ENCODE data around the gene FIP1L1. TPM values are rescaled to one million over a fixed set of nuclear protein-coding genes. Genes with fewer than 3 reads are reported as not detected.

Gene FIP1L1
- polyA plus RNA-seq, 1 of the 3 experiments (the other 2 are of a cell fraction), result 20.3 TPM

- H4K20me1 ChIP-seq (ENCODE audit: insufficient read depth), result no peaks in the 10 kb centered on the region
- H3K4me3 ChIP-seq (ENCODE audit: low read depth in 2 of 2, low read length in 1 of 2), result no peak overlapping the region
- H3K9me3 ChIP-seq, result no peaks in the 10 kb centered on the region
- no peak overlapping the region for H2AFZ ChIP-seq (ENCODE audit: low read depth)
- H3K79me2 ChIP-seq (ENCODE audit: insufficient read depth), result peaks cover 10% of the 10 kb centered on the region
- peaks cover 9% of the 10 kb centered on the region for H3F3A ChIP-seq (replicated peaks; ENCODE audit: insufficient read depth)
- peaks cover 2 to 7% of the 10 kb centered on the region in 2 experiments; a peak in 1 of 4 replicates for H3K4me1 ChIP-seq (ENCODE audit: control insufficient read depth in 1 of 2, insufficient read depth in 2 of 2, low read depth in 1 of 2, low read length in 1 of 2)
- TF ChIP-seq, protein P1, sequence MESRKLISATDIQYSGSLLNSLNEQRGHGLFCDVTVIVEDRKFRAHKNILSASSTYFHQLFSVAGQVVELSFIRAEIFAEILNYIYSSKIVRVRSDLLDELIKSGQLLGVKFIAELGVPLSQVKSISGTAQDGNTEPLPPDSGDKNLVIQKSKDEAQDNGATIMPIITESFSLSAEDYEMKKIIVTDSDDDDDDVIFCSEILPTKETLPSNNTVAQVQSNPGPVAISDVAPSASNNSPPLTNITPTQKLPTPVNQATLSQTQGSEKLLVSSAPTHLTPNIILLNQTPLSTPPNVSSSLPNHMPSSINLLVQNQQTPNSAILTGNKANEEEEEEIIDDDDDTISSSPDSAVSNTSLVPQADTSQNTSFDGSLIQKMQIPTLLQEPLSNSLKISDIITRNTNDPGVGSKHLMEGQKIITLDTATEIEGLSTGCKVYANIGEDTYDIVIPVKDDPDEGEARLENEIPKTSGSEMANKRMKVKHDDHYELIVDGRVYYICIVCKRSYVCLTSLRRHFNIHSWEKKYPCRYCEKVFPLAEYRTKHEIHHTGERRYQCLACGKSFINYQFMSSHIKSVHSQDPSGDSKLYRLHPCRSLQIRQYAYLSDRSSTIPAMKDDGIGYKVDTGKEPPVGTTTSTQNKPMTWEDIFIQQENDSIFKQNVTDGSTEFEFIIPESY (IDR thresholded peaks at IDR 0.05; ENCODE audit: borderline replicate concordance, low read depth), result no peak
- TF ChIP-seq, protein P2, sequence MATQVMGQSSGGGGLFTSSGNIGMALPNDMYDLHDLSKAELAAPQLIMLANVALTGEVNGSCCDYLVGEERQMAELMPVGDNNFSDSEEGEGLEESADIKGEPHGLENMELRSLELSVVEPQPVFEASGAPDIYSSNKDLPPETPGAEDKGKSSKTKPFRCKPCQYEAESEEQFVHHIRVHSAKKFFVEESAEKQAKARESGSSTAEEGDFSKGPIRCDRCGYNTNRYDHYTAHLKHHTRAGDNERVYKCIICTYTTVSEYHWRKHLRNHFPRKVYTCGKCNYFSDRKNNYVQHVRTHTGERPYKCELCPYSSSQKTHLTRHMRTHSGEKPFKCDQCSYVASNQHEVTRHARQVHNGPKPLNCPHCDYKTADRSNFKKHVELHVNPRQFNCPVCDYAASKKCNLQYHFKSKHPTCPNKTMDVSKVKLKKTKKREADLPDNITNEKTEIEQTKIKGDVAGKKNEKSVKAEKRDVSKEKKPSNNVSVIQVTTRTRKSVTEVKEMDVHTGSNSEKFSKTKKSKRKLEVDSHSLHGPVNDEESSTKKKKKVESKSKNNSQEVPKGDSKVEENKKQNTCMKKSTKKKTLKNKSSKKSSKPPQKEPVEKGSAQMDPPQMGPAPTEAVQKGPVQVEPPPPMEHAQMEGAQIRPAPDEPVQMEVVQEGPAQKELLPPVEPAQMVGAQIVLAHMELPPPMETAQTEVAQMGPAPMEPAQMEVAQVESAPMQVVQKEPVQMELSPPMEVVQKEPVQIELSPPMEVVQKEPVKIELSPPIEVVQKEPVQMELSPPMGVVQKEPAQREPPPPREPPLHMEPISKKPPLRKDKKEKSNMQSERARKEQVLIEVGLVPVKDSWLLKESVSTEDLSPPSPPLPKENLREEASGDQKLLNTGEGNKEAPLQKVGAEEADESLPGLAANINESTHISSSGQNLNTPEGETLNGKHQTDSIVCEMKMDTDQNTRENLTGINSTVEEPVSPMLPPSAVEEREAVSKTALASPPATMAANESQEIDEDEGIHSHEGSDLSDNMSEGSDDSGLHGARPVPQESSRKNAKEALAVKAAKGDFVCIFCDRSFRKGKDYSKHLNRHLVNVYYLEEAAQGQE (IDR thresholded peaks at IDR 0.05; ENCODE audit: low read depth, low read length), result no peak
- no peak for TF ChIP-seq NRF1 (IDR thresholded peaks at IDR 0.05; ENCODE audit: low read depth, low read length)
- TF ChIP-seq GABPA (IDR thresholded peaks at IDR 0.05; ENCODE audit: low read depth), result no peak
- TF ChIP-seq SMC3 (IDR thresholded peaks at IDR 0.05; ENCODE audit: low read depth, low read length), result no peak
- no peak for TF ChIP-seq FOXM1 (IDR thresholded peaks at IDR 0.05; ENCODE audit: low read depth)
- H3K4me2 ChIP-seq, result no peak overlapping the region
- no peaks in the 10 kb centered on the region for H3K27me3 ChIP-seq (ENCODE audit: insufficient read depth)
- H3K36me3 ChIP-seq (replicated peaks in 1 of 2; ENCODE audit: control insufficient read depth in 1 of 2, insufficient read depth in 2 of 2, low read length in 1 of 2), result peaks cover 30 to 47% of the 10 kb centered on the region in 2 experiments
- no peaks in the 10 kb centered on the region for H3K9me2 ChIP-seq
- H3K9ac ChIP-seq, result no peak overlapping the region
- 95% methylated on average over 3 of the region's 3 CpGs for WGBS (ENCODE audit: low lambda C conversion rate)
- DNase-seq, result no peak
- ChIA-PET CTCF (no interaction called here), POLR2A (no interaction called here)
- no peak overlapping the region for H3K27ac ChIP-seq (ENCODE audit: low read depth in 2 of 2, low read length in 1 of 2)
Observed at GRCh38 chr4:53419208-53419607, 41.8 kb downstream of the FIP1L1 start.

DNA sequence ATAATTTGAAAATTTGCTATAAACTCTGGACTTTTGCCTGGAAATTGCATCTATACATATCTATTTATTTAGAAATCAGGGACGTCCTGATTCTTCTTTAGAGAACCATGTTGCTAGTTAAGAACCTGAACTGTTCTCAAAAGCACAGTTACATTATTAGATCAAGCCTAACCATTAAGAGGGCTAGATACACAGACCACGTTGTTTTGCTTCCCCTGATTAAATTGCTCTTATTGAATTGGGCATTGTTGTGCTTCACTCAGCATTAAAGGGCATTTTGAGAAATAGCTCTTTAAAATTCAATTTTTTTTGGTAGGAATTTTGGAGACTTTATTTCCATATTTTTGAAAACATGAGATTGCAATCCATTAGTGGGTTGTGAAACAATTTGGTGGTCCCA, 44.4 kb downstream of the FIP1L1 start:
- peak overlapping the region in 1 of 2 experiments; percentile 71; a peak in 2 of 4 replicates for H3K27ac ChIP-seq (ENCODE audit: low read depth in 2 of 2, low read length in 1 of 2)
- H3F3A ChIP-seq (replicated peaks; ENCODE audit: insufficient read depth), result peaks cover 6% of the 10 kb centered on the region
- peak; percentile 23 for DNase-seq
- H3K4me2 ChIP-seq, result no peak overlapping the region
- no peaks in the 10 kb centered on the region for H3K9me3 ChIP-seq
- H3K36me3 ChIP-seq (replicated peaks in 1 of 2; ENCODE audit: control insufficient read depth in 1 of 2, insufficient read depth in 2 of 2, low read length in 1 of 2), result peaks cover 24 to 47% of the 10 kb centered on the region in 2 experiments
- H3K9ac ChIP-seq, result no peak overlapping the region
- H4K20me1 ChIP-seq (ENCODE audit: insufficient read depth), result no peaks in the 10 kb centered on the region
- no peak overlapping the region for H2AFZ ChIP-seq (ENCODE audit: low read depth)
- H3K4me3 ChIP-seq (ENCODE audit: low read depth in 2 of 2, low read length in 1 of 2), result no peak overlapping the region
- TF ChIP-seq POLR2AphosphoS5 (IDR thresholded peaks at IDR 0.05; ENCODE audit: low read depth, low read length) (no peak), SIN3A (IDR thresholded peaks at IDR 0.05; ENCODE audit: borderline replicate concordance, low read depth, low read length) (no peak), EP300 (IDR thresholded peaks at IDR 0.05; ENCODE audit: borderline replicate concordance in 1 of 2, low read depth in 1 of 2, low read length in 1 of 2) (no peak), MXI1 (IDR thresholded peaks at IDR 0.05; ENCODE audit: low read depth, low read length) (0 out of 2 replicates have a peak, but pooled peaks have one; percentile 31), MAX (IDR thresholded peaks at IDR 0.05; ENCODE audit: low read depth) (no peak)
- WGBS (ENCODE audit: low lambda C conversion rate), result 69% methylated on average over 2 of the region's 2 CpGs
- ChIA-PET CTCF (interaction anchor here (2.5 kb wide), 1 partner anchor 813 kb away, joined by 7 read pairs; no protein-coding TSS in a partner anchor), POLR2A (no interaction called here)
- no peaks in the 10 kb centered on the region for H3K9me2 ChIP-seq
- H3K79me2 ChIP-seq (ENCODE audit: insufficient read depth), result peaks cover 7% of the 10 kb centered on the region
- peaks cover 0 to 7% of the 10 kb centered on the region in 2 experiments; a peak in 1 of 4 replicates for H3K4me1 ChIP-seq (ENCODE audit: control insufficient read depth in 1 of 2, insufficient read depth in 2 of 2, low read depth in 1 of 2, low read length in 1 of 2)
- H3K27me3 ChIP-seq (ENCODE audit: insufficient read depth), result no peaks in the 10 kb centered on the region
